Peyer's patch (tissue), 4 donors: Measurements from ENCODE around the gene MS4A2.
"Not testable (repeated sequence)": the region's sequence is repeated elsewhere in the genome, so short reads cannot be mapped to it uniquely, and the experiment has no call there.

Experiments used
- CTCF ChIP-seq, 6 experiments: fragments of 450-650 bp in 4 of 6; fragments of 200-600 bp in 2 of 6; sonication (generic) in 1 of 6; IDR thresholded peaks; one replicate each; pipeline ENCODE4 v1.5.1; 2017 to 2019; ENCODE audit warnings: antibody characterized with exemption in 6 of 6, mild to moderate bottlenecking in 3 of 6, moderate library complexity in 1 of 6
- POLR2A ChIP-seq, 2 donors: fragments of 450-650 bp; IDR thresholded peaks; one replicate each; pipeline ENCODE4 v1.5.1; 2017; ENCODE audit warnings: antibody characterized with exemption in 2 of 2, mild to moderate bottlenecking in 2 of 2, moderate library complexity in 2 of 2

- TF ChIP-seq CTCF, POLR2A (IDR thresholded peaks at IDR 0.05): not testable (repeated sequence)
Measured at GRCh38 chr11:60104471-60105115, 16.1 kb downstream of the MS4A2 start.
